Left forelimb (tissue), 1 donor: Measurements from ENCODE around the gene RPL31.

Experiments used
- DNase-seq: peaks from one replicate; pipeline ENCODE4 v3.0.0-alpha.2; 2018; ENCODE audit warnings: low spot score

Gene RPL31

DNA sequence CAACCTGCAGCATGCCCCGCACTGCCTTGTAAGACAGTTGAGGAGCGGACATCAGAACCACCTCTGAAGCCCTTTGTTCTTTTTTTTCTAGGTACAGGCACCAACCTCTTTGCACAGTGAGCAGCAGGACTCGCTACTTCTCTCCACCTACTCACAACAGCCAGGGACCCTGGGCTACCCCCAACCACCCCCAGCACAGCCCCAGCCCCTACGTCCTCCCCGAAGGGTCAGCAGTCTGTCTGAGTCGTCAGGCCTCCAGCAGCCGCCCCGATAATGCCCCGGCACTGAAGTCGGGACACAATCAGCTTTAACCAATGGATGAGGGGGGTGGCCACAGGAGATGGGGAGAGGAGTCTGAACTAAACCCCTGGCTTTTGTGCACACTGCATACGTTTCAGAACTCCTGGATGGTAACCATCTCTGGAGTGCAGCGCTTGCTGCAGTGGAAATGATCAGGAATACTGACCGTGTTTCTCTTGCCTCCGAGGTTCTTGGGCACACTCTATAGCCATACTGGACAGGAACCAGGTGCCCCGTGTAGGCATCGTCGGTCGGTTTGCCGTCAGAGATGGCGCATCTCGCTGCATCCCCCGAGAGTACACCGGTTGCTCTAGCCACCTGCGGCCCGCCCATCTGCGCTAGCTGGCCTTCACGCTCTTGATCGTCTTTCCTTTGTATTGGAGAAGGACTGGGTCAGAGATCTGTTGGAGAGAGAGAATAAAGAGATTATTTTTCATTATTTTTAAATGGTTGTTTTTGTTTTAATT, 6.6 kb upstream of the RPL31 start:
- no peak for DNase-seq

- no peak for DNase-seq
These were observed 4.4 kb upstream of the RPL31 start for GRCh38 chr2:100997509-100998234.

DNA sequence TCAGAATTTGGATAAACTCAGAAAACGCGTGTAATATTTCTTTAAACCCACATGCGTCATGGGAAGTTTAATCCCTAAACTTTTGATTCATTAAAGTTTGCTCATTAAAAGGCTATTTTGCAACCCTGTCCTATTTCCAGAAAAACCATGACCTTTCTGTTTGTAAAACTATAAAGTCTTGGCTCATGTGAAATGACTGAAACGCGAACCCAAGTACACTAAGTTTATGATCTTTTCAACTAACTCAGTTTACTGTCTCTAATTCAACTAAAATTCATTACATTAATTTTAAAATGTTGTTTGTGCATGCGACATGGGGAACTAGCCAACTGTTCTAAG, 3.9 kb upstream of the RPL31 start:
- no peak for DNase-seq

- DNase-seq: no peak
These were observed 2.1 kb upstream of the RPL31 start for GRCh38 chr2:100999995-101000394.

DNA sequence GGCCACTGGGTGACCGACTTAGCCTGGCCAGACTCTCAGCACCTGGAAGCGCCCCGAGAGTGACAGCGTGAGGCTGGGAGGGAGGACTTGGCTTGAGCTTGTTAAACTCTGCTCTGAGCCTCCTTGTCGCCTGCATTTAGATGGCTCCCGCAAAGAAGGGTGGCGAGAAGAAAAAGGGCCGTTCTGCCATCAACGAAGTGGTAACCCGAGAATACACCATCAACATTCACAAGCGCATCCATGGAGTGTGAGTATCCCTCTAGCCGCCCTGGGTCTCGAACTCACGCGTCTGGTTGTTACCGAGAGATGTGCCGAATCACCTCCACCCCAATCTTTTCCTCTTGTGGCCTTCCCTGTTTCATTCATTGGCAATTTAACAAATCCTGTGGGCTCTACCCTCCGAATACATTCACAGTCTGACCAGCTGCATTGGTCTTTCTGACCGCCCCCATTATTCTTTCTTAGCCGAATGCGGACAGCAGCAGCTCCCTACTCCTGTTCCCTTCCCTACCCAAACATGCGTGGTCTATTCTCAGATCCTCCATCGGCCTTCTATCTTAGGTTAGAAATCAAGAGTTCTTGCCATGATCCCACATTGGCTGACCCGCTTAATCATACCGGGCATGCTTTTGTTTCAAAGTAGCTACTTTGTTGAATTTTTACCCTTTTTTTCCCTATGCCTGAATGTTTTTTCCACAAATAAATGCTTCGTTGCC, 631 bp downstream of the RPL31 start:
- DNase-seq: no peak

DNA sequence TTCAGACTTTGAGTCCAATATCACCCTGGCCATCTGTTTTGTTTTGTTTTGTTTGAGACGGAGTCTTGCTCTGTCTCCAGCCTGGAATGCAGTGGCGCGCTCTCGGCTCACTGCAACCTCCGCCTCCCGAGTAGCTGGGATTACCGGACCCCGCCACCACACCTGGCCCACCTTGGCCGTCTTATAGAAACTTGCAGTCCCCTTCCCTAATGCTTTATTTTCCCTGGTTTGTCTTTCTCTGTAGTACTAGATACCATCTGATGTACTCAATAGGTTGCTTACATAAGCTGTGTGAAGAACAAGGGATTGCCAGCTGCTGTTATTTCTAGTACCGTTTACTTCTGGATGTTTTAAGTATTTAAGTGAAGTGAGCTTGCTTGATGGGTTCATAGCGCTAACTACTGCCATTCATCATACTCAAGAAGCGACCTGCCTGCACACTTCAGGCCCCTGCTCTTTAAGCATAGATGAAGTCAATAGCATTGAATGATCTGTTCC, 1.2 kb downstream of the RPL31 start:
- no peak for DNase-seq

DNA sequence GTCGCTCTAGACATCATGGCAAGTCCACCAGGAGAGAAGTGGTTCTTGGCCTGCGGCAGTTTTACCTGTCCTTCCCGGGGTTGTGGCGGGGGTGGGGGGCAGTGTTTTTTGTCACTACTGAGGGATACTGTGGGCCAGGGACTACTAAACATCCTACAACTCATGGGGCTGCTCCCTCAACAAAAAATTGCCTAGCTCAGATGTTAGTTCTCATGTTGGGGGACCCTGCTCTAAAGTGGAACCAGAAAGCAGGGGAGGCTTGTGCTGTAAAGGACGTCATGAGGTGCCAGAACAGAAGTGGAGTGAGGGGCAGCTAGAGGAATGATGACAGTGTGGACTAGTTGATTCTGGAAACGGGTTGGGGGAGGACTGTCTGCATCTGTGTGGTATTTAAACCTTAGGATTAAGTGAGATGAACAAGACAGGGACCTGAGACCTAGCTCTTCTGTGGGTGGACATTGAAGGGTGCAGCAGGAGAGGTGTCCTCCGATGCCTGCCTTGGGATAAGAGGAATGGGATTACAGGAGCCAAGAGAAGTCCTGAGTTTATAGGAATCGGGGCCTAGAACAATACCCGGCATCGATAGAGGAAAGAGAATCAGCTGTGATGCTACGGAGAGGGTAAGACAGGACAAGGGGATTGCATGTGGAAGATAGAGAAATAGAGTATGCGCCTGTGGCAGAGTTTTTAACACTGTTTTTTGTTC, 2.7 kb downstream of the RPL31 start:
- no peak for DNase-seq

- no peak for DNase-seq
These were observed 4.1 kb downstream of the RPL31 start for GRCh38 chr2:101006065-101006715.

DNA sequence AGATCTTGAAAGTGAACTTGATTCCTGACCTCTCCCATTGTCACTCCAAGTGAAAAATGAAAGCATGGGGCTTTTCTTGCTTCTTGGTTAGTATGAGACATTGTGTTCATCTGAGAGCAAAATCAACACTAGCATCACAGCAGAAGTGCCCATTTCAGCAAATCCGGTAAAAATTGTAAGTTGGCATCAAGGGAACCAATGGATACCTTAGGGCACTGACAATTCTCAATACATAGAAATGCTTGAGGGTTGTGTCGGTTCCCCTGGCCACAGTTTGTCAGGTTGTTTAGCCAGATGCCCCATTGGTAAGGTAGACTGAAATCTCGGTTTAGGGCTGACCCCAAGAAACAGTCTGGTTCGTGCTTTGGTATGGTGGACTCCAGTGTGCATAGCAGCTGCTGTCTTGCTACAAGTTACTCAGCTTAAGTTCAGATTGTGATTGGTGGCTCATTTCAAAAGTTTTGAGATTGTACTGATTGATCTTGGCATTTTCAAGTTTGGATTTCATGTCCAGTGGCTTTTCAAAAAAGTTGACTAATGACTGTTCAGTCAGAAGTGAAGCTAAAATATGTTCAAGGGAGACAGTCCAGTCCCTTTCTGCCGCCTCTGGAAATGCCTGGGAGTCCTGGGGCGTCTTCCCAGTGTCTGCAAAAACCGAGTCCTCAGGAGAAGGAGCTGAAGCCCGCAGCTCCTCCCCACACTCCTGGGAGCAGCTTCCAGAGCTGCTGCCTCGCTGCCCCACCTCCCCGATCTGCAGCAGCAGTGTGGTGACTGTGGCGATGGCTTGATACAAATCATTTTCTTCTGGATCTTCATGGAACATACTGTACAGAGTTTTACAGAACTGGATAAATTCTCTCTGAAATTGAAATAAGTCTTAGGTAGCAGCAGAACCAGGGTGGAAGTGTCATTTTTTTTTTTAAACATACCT, 5.6 kb downstream of the RPL31 start:
- DNase-seq: no peak

GRCh38 chr2:101011152-101011551, 9.1 kb downstream of the RPL31 start:
- no peak for DNase-seq

GRCh38 chr2:101012054-101012705, 10.1 kb downstream of the RPL31 start:
- DNase-seq: no peak

DNA sequence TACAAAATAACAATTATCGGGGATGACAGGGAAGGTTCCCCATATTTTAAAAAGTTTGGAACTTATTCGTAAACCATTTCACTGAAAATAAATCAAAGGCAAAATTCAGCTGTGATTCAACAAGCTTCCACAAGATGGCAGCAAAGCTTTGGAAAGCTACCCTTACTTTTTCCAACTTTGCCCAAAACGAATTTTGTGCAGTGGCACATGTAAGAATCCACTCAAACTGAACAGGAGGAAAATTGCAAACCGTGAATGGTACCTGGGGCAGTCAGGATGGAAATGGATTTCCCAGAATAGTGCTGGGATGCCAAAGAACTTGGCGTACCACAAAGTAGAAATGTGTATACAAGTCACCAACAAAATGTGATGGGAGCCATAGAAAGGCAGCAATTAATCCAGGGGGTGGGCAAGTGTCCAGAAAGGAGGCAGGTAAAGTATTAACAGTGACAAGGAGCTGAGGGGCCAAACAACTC, 10.7 kb downstream of the RPL31 start:
- no peak for DNase-seq

DNA sequence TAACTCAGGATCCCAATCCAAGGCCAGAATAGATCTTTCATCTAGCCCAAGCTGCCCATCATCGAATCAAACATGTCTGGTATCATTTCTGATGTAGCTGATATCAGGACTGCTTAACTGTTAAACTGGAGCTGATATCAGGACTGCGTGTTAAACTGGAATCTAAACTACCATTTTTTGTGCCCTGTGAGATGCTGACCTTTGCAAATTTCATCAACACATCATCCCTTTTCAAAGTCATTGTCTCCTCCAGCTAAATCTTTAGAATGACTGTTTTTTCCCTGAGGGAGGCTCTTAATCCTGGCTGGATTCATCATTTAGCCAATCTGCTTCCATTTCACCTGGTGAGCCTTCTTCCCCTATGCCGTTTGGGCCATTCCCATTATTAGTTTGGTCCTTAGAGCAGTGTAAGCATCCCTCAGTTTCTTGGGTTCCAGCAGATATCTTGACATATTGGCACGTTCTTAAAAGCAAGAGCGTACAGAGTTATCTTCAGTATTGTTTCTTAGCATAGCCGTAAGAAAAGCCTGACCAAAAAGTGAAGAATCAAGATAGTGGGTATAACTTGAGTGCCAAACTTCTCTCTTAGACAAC, 12.3 kb downstream of the RPL31 start:
- no peak for DNase-seq

DNA sequence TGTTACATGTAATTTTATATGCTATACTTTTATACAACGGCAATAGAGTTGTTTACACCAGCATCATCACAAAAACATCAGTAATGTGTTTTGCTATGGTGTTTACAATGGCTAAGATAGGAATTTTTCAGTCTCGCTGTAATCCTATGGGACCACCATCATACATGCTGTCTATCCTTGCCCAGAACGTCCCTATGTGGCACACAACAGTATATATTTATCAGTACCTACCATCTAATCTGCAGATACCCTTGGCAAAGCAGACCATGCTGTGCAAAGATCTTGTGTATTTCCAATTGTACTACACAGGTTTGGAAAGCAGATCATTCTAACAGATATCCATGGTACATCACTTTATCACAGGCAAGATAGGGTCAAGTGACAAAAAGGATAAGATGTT, 15.3 kb downstream of the RPL31 start:
- DNase-seq: no peak

DNA sequence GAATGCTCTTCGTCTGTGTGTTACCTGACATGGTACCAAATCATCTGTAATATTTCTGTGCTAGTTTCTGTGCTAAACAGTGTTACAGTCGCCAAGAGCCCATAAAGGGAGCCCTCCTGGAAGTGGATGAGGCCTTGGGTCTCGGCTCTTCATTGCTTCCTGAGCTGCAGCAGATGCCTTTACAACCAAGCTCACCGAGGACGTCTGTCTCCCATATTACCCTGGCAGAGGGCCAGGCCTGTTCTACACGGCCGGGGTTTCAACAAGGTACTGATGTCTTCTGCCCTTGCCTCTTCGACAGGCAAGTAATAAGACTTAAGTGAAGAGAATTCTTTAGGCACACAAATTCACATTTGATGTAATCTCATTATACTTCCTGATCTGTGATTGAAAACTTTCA, 16.8 kb downstream of the RPL31 start:
- DNase-seq: no peak

- DNase-seq: no peak
These were observed 20.1 kb downstream of the RPL31 start for GRCh38 chr2:101022221-101022620.

DNA sequence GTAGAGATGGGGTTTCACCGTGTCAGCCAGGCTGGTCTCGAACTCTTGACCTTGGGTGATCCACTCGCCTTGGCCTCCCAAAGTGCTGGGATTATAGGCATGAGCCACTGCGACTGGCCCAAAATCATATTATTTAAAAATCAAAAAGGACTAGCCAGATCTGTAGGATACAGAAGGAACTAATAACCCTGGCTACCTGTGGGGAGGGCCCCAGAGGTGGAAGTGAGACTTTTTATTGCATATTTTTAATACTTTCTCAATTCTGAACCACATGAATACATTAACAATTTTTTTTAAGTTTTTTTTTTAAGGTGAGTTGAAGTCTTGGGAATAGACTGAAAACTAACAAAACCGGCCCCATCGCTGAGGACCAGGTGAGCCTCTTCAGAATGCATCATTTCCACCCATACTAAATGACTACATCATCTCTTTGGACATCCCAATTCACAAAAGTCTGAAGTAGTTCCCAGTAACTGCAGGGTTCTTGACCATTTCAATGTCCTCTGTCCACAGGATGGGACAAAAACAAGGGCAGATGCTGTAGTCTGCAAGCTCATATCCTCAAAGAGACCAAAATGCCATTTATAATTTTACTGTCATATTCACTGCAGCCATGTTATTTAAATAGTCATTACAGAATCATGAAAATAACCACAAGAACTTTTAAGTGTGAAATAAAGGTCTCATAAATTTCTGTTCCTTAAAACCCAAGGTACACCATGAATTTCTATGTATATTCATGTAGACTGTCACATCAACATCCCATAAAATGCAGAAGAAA, 21.4 kb downstream of the RPL31 start:
- no peak for DNase-seq

- no peak for DNase-seq
These were observed 23.5 kb downstream of the RPL31 start for GRCh38 chr2:101025561-101025960.

GRCh38 chr2:101026253-101026701, 24.2 kb downstream of the RPL31 start:
- DNase-seq: no peak
